MV-4-11 (cell line): ENCODE data around the gene RSPH4A.
"Not testable (repeated sequence)": the region's sequence is repeated elsewhere in the genome, so short reads cannot be mapped to it uniquely, and the experiment has no call there.

Experiments
- DNase-seq: peaks from one replicate; lab custom pipeline; 2025; lab: John Stamatoyannopoulos, UW

RSPH4A gene

GRCh38 chr6:116629563-116629981 is 13.3 kb downstream of the RSPH4A start:
- peak; percentile 94 for DNase-seq

- DNase-seq: no peak
These were observed 15.2 kb downstream of the RSPH4A start for GRCh38 chr6:116631379-116631990.

- DNase-seq: no peak
These were observed 17.4 kb downstream of the RSPH4A start for GRCh38 chr6:116633685-116634084.

GRCh38 chr6:116648156-116648555 is 31.9 kb downstream of the RSPH4A start:
- DNase-seq: no peak

GRCh38 chr6:116649129-116649528 is 32.9 kb downstream of the RSPH4A start:
- DNase-seq: no peak

GRCh38 chr6:116651916-116652315 is 35.6 kb downstream of the RSPH4A start:
- no peak for DNase-seq

GRCh38 chr6:116661594-116661993 is 45.3 kb downstream of the RSPH4A start:
- no peak for DNase-seq

GRCh38 chr6:116662202-116662601 is 45.9 kb downstream of the RSPH4A start:
- DNase-seq: no peak

GRCh38 chr6:116663308-116663707 is 47.0 kb downstream of the RSPH4A start:
- DNase-seq: no peak

- DNase-seq: not testable (repeated sequence)
These were observed 47.9 kb downstream of the RSPH4A start for GRCh38 chr6:116664169-116664568.

- no peak for DNase-seq
These were observed 49.2 kb downstream of the RSPH4A start for GRCh38 chr6:116665464-116665863.

- DNase-seq: no peak
These were observed 50.6 kb downstream of the RSPH4A start for GRCh38 chr6:116666869-116667268.

- peak; percentile 70 for DNase-seq
These were observed 51.3 kb downstream of the RSPH4A start for GRCh38 chr6:116667623-116668022.

GRCh38 chr6:116672306-116672705 is 56.0 kb downstream of the RSPH4A start:
- no peak for DNase-seq

- DNase-seq: no peak
These were observed 59.7 kb downstream of the RSPH4A start for GRCh38 chr6:116676021-116676420.

- peak; percentile 84 for DNase-seq
These were observed 64.8 kb downstream of the RSPH4A start, which contains the start of gene KPNA5 for GRCh38 chr6:116680880-116681672. TSS of gene KPNA5 (plus strand) at chr6:116681211. CDS start at chr6:116681335, 124 bp downstream.

GRCh38 chr6:116682334-116682712 is 66.0 kb downstream of the RSPH4A start:
- peak; percentile 75 for DNase-seq
